ENCODE results near the gene MYO18B.

Gene MYO18B

GRCh38 chr22:25718135-25718840 lies 23.7 kb upstream of the MYO18B start:
- Histone ChIP-seq H3K4me3 (replicated peaks; ENCODE audit: insufficient read depth, low read length) (no peak overlapping the region), H3K27ac (replicated peaks) (no peak overlapping the region), H3K27me3 (ENCODE audit: insufficient read depth, poor library complexity, severe bottlenecking) (no peaks in the 10 kb centered on the region)
- DNase-seq (ENCODE audit: low read depth in 1 of 2, low spot score in 1 of 2) = no peak
- no peak for TF ChIP-seq GABPA (IDR thresholded peaks at IDR 0.05; ENCODE audit: low read depth)
- TF ChIP-seq SPI1 (IDR thresholded peaks at IDR 0.05; ENCODE audit: borderline replicate concordance, low read depth) = no peak
- TF ChIP-seq POLR2AphosphoS5 (IDR thresholded peaks at IDR 0.05; ENCODE audit: low read depth) = no peak
- TF ChIP-seq, protein P1, sequence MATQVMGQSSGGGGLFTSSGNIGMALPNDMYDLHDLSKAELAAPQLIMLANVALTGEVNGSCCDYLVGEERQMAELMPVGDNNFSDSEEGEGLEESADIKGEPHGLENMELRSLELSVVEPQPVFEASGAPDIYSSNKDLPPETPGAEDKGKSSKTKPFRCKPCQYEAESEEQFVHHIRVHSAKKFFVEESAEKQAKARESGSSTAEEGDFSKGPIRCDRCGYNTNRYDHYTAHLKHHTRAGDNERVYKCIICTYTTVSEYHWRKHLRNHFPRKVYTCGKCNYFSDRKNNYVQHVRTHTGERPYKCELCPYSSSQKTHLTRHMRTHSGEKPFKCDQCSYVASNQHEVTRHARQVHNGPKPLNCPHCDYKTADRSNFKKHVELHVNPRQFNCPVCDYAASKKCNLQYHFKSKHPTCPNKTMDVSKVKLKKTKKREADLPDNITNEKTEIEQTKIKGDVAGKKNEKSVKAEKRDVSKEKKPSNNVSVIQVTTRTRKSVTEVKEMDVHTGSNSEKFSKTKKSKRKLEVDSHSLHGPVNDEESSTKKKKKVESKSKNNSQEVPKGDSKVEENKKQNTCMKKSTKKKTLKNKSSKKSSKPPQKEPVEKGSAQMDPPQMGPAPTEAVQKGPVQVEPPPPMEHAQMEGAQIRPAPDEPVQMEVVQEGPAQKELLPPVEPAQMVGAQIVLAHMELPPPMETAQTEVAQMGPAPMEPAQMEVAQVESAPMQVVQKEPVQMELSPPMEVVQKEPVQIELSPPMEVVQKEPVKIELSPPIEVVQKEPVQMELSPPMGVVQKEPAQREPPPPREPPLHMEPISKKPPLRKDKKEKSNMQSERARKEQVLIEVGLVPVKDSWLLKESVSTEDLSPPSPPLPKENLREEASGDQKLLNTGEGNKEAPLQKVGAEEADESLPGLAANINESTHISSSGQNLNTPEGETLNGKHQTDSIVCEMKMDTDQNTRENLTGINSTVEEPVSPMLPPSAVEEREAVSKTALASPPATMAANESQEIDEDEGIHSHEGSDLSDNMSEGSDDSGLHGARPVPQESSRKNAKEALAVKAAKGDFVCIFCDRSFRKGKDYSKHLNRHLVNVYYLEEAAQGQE (IDR thresholded peaks at IDR 0.05; ENCODE audit: insufficient replicate concordance, low read depth) = no peak
- TF ChIP-seq, protein P2, sequence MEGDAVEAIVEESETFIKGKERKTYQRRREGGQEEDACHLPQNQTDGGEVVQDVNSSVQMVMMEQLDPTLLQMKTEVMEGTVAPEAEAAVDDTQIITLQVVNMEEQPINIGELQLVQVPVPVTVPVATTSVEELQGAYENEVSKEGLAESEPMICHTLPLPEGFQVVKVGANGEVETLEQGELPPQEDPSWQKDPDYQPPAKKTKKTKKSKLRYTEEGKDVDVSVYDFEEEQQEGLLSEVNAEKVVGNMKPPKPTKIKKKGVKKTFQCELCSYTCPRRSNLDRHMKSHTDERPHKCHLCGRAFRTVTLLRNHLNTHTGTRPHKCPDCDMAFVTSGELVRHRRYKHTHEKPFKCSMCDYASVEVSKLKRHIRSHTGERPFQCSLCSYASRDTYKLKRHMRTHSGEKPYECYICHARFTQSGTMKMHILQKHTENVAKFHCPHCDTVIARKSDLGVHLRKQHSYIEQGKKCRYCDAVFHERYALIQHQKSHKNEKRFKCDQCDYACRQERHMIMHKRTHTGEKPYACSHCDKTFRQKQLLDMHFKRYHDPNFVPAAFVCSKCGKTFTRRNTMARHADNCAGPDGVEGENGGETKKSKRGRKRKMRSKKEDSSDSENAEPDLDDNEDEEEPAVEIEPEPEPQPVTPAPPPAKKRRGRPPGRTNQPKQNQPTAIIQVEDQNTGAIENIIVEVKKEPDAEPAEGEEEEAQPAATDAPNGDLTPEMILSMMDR (IDR thresholded peaks at IDR 0.05; ENCODE audit: insufficient read depth, low read length) = no peak

- no peaks in the 10 kb centered on the region for H3K27me3 ChIP-seq (ENCODE audit: insufficient read depth, poor library complexity, severe bottlenecking)
- H3K27ac ChIP-seq (replicated peaks) = no peak overlapping the region
- H3K4me3 ChIP-seq (replicated peaks; ENCODE audit: insufficient read depth, low read length) = no peak overlapping the region
- TF ChIP-seq, protein P2 (IDR thresholded peaks at IDR 0.05; ENCODE audit: insufficient read depth, low read length) = no peak
- TF ChIP-seq SPI1 (IDR thresholded peaks at IDR 0.05; ENCODE audit: borderline replicate concordance, low read depth) = no peak
- no peak for TF ChIP-seq GABPA (IDR thresholded peaks at IDR 0.05; ENCODE audit: low read depth)
- TF ChIP-seq POLR2AphosphoS5 (IDR thresholded peaks at IDR 0.05; ENCODE audit: low read depth) = no peak
- TF ChIP-seq, protein P1 (IDR thresholded peaks at IDR 0.05; ENCODE audit: insufficient replicate concordance, low read depth) = no peak
- no peak for DNase-seq (ENCODE audit: low read depth in 1 of 2, low spot score in 1 of 2)
Observed at GRCh38 chr22:25722223-25722622, 19.8 kb upstream of the MYO18B start.

DNA sequence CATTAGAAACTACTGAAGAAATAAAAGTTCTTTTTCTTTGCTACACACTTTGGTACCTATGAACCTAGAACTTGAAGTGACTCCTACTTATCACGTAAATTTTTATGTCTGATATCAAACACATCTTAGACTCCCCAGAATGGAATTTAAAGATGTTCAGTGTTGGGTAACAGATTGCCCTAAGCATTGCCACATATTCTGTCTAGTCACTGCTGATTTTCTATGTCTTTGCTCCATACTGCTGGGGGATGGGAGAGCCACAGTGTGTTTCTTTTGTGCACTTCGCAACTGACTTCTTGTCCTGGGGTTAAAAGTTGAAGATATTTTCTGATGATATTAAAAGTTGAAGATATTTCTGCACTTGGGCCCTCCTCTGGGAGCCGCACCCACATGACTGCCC lies 19.4 kb upstream of the MYO18B start:
- no peaks in the 10 kb centered on the region for H3K27me3 ChIP-seq (ENCODE audit: insufficient read depth, poor library complexity, severe bottlenecking)

GRCh38 chr22:25726241-25726640 lies 15.7 kb upstream of the MYO18B start:
- TF ChIP-seq SPI1 (IDR thresholded peaks at IDR 0.05; ENCODE audit: borderline replicate concordance, low read depth) (no peak), POLR2AphosphoS5 (IDR thresholded peaks at IDR 0.05; ENCODE audit: low read depth) (no peak), GABPA (IDR thresholded peaks at IDR 0.05; ENCODE audit: low read depth) (no peak)
- TF ChIP-seq, protein P1 (IDR thresholded peaks at IDR 0.05; ENCODE audit: insufficient replicate concordance, low read depth) = no peak
- TF ChIP-seq, protein P2 (IDR thresholded peaks at IDR 0.05; ENCODE audit: insufficient read depth, low read length) = no peak
- Histone ChIP-seq H3K27ac (replicated peaks) (no peak overlapping the region), H3K4me3 (replicated peaks; ENCODE audit: insufficient read depth, low read length) (no peak overlapping the region), H3K27me3 (ENCODE audit: insufficient read depth, poor library complexity, severe bottlenecking) (no peaks in the 10 kb centered on the region)
- DNase-seq (ENCODE audit: low read depth in 1 of 2, low spot score in 1 of 2) = no peak

More for the DNA sequence above, 19.4 kb upstream of the MYO18B start:
- Histone ChIP-seq H3K4me3 (replicated peaks; ENCODE audit: insufficient read depth, low read length) (no peak overlapping the region), H3K27ac (replicated peaks) (no peak overlapping the region)
- DNase-seq (ENCODE audit: low read depth in 1 of 2, low spot score in 1 of 2) = no peak
- TF ChIP-seq GABPA (IDR thresholded peaks at IDR 0.05; ENCODE audit: low read depth) (no peak), SPI1 (IDR thresholded peaks at IDR 0.05; ENCODE audit: borderline replicate concordance, low read depth) (no peak)
